Common myeloid progenitor, CD34-positive (primary cell): Measurements from ENCODE around the gene MIPOL1.
"Not testable (repeated sequence)": the region's sequence is repeated elsewhere in the genome, so short reads cannot be mapped to it uniquely, and the experiment has no call there.

Experiments used
- CTCF ChIA-PET: fragments of 350-600 bp; sonication (Branson Sonifier 250); formaldehyde crosslinking; loops from one replicate; lab custom pipeline; 2021; ENCODE audit warnings: antibody characterized with exemption; lab: Charles Lee
- POLR2A ChIA-PET: fragments of 350-600 bp; sonication (Branson Sonifier 250); formaldehyde crosslinking; loops from one replicate; lab custom pipeline; 2021; ENCODE audit warnings: antibody characterized with exemption; lab: Charles Lee
- DNase-seq, 3 donors: peaks; one replicate each; pipeline versions ENCODE4 v3.0.0 to v3.0.0-alpha.2; 2013
- H3K27ac ChIP-seq, 2 experiments: 1 replicate in 1 of 2; 2 replicates in 1 of 2; pipeline ENCODE4 v1.7.0; 2013; ENCODE audit warnings: inconsistent platforms in 2 of 2, low read length in 2 of 2, mild to moderate bottlenecking in 2 of 2, low read depth in 1 of 2, moderate library complexity in 1 of 2; ENCODE audit not compliant: severe bottlenecking in 2 of 2, insufficient read depth in 1 of 2, poor library complexity in 1 of 2
- H3K27me3 ChIP-seq, 5 experiments: replicated peaks in 2 of 5; 1 replicate in 3 of 5; 2 replicates in 2 of 5; pipeline versions ENCODE4 v1.6.1 to v1.7.0; 2013; ENCODE audit warnings: low read length in 4 of 5, mild to moderate bottlenecking in 2 of 5, moderate library complexity in 2 of 5, inconsistent platforms in 1 of 5; ENCODE audit not compliant: insufficient read depth in 5 of 5, control insufficient read depth in 4 of 5
- H3K36me3 ChIP-seq, 4 experiments: 1 replicate in 2 of 4; 2 replicates in 2 of 4; pipeline versions ENCODE4 v1.6.1 to v1.7.0; 2013; ENCODE audit warnings: low read length in 3 of 4, control low read depth in 1 of 4, mild to moderate bottlenecking in 1 of 4; ENCODE audit not compliant: control insufficient read depth in 4 of 4, insufficient read depth in 4 of 4
- H3K4me1 ChIP-seq, 4 experiments: 1 replicate in 3 of 4; 2 replicates in 1 of 4; pipeline versions ENCODE4 v1.6.1 to v1.7.1; 2013; ENCODE audit warnings: low read length in 3 of 4, mild to moderate bottlenecking in 3 of 4, control low read depth in 1 of 4, inconsistent platforms in 1 of 4, moderate library complexity in 1 of 4; ENCODE audit not compliant: control insufficient read depth in 4 of 4, insufficient read depth in 4 of 4; ENCODE audit errors: control extremely low read depth in 1 of 4
- H3K4me3 ChIP-seq, 7 experiments: 1 replicate in 4 of 7; 2 replicates in 3 of 7; pipeline versions ENCODE4 v1.5.1 to v1.7.0; 2013; ENCODE audit warnings: mild to moderate bottlenecking in 7 of 7, low read length in 6 of 7, moderate library complexity in 6 of 7, inconsistent platforms in 2 of 7, low read depth in 2 of 7, control low read depth in 1 of 7; ENCODE audit not compliant: insufficient read depth in 4 of 7, control insufficient read depth in 1 of 7; ENCODE audit errors: extremely low read depth in 1 of 7
- H3K9me3 ChIP-seq, 5 experiments: 1 replicate in 4 of 5; 2 replicates in 1 of 5; pipeline versions ENCODE4 v1.6.1 to v1.7.1; 2013; ENCODE audit warnings: low read length in 4 of 5, mild to moderate bottlenecking in 2 of 5, inconsistent platforms in 1 of 5, low read depth in 1 of 5, moderate library complexity in 1 of 5; ENCODE audit not compliant: control insufficient read depth in 4 of 5, insufficient read depth in 2 of 5; ENCODE audit errors: control extremely low read depth in 1 of 5
- WGBS: methylation state at CpG from one replicate; pipeline ENCODE4 v1.1.5; 2013; ENCODE audit not compliant: insufficient coverage; 5-methylcytosine and 5-hydroxymethylcytosine counted together

Gene MIPOL1

GRCh38 chr14:37375566-37375965 is 177.8 kb downstream of the MIPOL1 start:
- ChIA-PET POLR2A (no interaction called here), CTCF (no interaction called here)
- H3K9me3 ChIP-seq, result no peaks in the 10 kb centered on the region
- H3K27ac ChIP-seq, result no peak overlapping the region
- no peaks in the 10 kb centered on the region for H3K4me1 ChIP-seq
- no peak for DNase-seq
- no peaks in the 10 kb centered on the region for H3K36me3 ChIP-seq
- H3K4me3 ChIP-seq, result no peak overlapping the region
- H3K27me3 ChIP-seq, result no peaks in the 10 kb centered on the region

- 88% methylated on average over 1 of the region's 3 CpGs for WGBS
Observed at GRCh38 chr14:37376944-37377609, 179.3 kb downstream of the MIPOL1 start.

GRCh38 chr14:37384870-37385596 is 187.3 kb downstream of the MIPOL1 start:
- ChIA-PET CTCF (no interaction called here), POLR2A (no interaction called here)
- H3K9me3 ChIP-seq, result no peaks in the 10 kb centered on the region
- WGBS, result 100% methylated on average over 2 of the region's 6 CpGs
- H3K27me3 ChIP-seq, result no peaks in the 10 kb centered on the region
- no peak overlapping the region for H3K4me3 ChIP-seq
- no peak for DNase-seq
- H3K27ac ChIP-seq, result no peak overlapping the region
- H3K4me1 ChIP-seq, result no peaks in the 10 kb centered on the region
- no peaks in the 10 kb centered on the region for H3K36me3 ChIP-seq

More at GRCh38 chr14:37376944-37377609, 179.3 kb downstream of the MIPOL1 start:
- Histone ChIP-seq H3K36me3 (no peaks in the 10 kb centered on the region), H3K4me3 (no peak overlapping the region), H3K27me3 (no peaks in the 10 kb centered on the region), H3K9me3 (no peaks in the 10 kb centered on the region), H3K27ac (no peak overlapping the region), H3K4me1 (no peaks in the 10 kb centered on the region)
- POLR2A ChIA-PET, result no interaction called here
- CTCF ChIA-PET, result no interaction called here
- DNase-seq, result no peak

- H3K4me1 ChIP-seq, CTCF ChIA-PET, POLR2A ChIA-PET, H3K27ac ChIP-seq, H3K27me3 ChIP-seq, DNase-seq, H3K4me3 ChIP-seq, H3K36me3 ChIP-seq: not testable (repeated sequence)
- WGBS, result 98% methylated on average over 6 of the region's 8 CpGs
- peaks cover 0 to 12% (median 0%) of the 10 kb centered on the region in 5 experiments for H3K9me3 ChIP-seq
Observed at GRCh38 chr14:37397157-37397940, 199.6 kb downstream of the MIPOL1 start.

- CTCF ChIA-PET, result no interaction called here
- 100% methylated on average over 2 of the region's 3 CpGs for whole genome bisulfite sequencing
- POLR2A ChIA-PET, result no interaction called here
- Histone ChIP-seq H3K36me3 (no peaks in the 10 kb centered on the region), H3K4me1 (no peaks in the 10 kb centered on the region), H3K27me3 (no peaks in the 10 kb centered on the region), H3K27ac (no peak overlapping the region), H3K9me3 (peaks cover 0 to 12% (median 0%) of the 10 kb centered on the region in 5 experiments), H3K4me3 (no peak overlapping the region)
- DNase-seq, result no peak
Observed at GRCh38 chr14:37397941-37398215, 200.1 kb downstream of the MIPOL1 start.

GRCh38 chr14:37399517-37399916 is 201.8 kb downstream of the MIPOL1 start:
- no peak for DNase-seq
- no peaks in the 10 kb centered on the region for H3K27me3 ChIP-seq
- no peaks in the 10 kb centered on the region for H3K36me3 ChIP-seq
- H3K4me1 ChIP-seq, result no peaks in the 10 kb centered on the region
- POLR2A ChIA-PET, result no interaction called here
- CTCF ChIA-PET, result no interaction called here
- no peak overlapping the region for H3K4me3 ChIP-seq
- peaks cover 0 to 10% (median 0%) of the 10 kb centered on the region in 5 experiments for H3K9me3 ChIP-seq
- no peak overlapping the region for H3K27ac ChIP-seq

- WGBS, result no CpG with 5 or more reads among the region's 1 CpG
- Histone ChIP-seq H3K4me1 (no peaks in the 10 kb centered on the region), H3K4me3 (no peak overlapping the region), H3K36me3 (no peaks in the 10 kb centered on the region), H3K27me3 (no peaks in the 10 kb centered on the region), H3K9me3 (peaks cover 0 to 8% (median 0%) of the 10 kb centered on the region in 5 experiments), H3K27ac (no peak overlapping the region)
- no peak for DNase-seq
- CTCF ChIA-PET, result no interaction called here
- POLR2A ChIA-PET, result no interaction called here
Observed at GRCh38 chr14:37401093-37401492, 203.4 kb downstream of the MIPOL1 start.
